Suppressor macrophage treated with lipopolysaccharide for 1 hour (primary cell): ENCODE measurements around the gene GAB1.
A peak's percentile ranks its signal among the peaks of the same experiment; 100 is the strongest.

Experiments
- DNase-seq, 3 donors: peaks; one replicate each; pipeline ENCODE4 v3.0.0-alpha.2; 2020 to 2022

GAB1 gene

GRCh38 chr4:143421609-143422008, 84.9 kb downstream of the GAB1 start:
- DNase-seq = no peak

GRCh38 chr4:143424276-143424675, 87.6 kb downstream of the GAB1 start:
- DNase-seq = no peak

GRCh38 chr4:143431526-143432257, 95.0 kb downstream of the GAB1 start:
- no peak for DNase-seq

- DNase-seq = no peak
Observed at GRCh38 chr4:143432258-143432591, 95.5 kb downstream of the GAB1 start.

- no peak for DNase-seq
Observed at GRCh38 chr4:143433231-143433630, 96.6 kb downstream of the GAB1 start.

GRCh38 chr4:143435955-143436354, 99.3 kb downstream of the GAB1 start:
- no peak for DNase-seq

- no peak for DNase-seq
Observed at GRCh38 chr4:143437476-143437875, 100.8 kb downstream of the GAB1 start.

- no peak for DNase-seq
Observed at GRCh38 chr4:143437937-143438336, 101.3 kb downstream of the GAB1 start.

- no peak for DNase-seq
Observed at GRCh38 chr4:143438710-143439109, 102.0 kb downstream of the GAB1 start.

- no peak for DNase-seq
Observed at GRCh38 chr4:143441109-143441508, 104.4 kb downstream of the GAB1 start.

GRCh38 chr4:143441678-143442077, 105.0 kb downstream of the GAB1 start:
- DNase-seq = no peak

GRCh38 chr4:143443728-143444127, 107.1 kb downstream of the GAB1 start:
- no peak for DNase-seq

- DNase-seq = no peak
Observed at GRCh38 chr4:143451186-143451585, 114.5 kb downstream of the GAB1 start.

- DNase-seq = no peak
Observed at GRCh38 chr4:143455211-143455610, 118.5 kb downstream of the GAB1 start.

GRCh38 chr4:143458966-143459365, 122.3 kb downstream of the GAB1 start:
- no peak for DNase-seq

- DNase-seq = peak; percentile 24 to 38 (median 24)
Observed at GRCh38 chr4:143473334-143474126, 136.9 kb downstream of the GAB1 start.

GRCh38 chr4:143477487-143477886, 140.8 kb downstream of the GAB1 start:
- DNase-seq = no peak

GRCh38 chr4:143481361-143481760, 144.7 kb downstream of the GAB1 start:
- DNase-seq = no peak

GRCh38 chr4:143482840-143483239, 146.2 kb downstream of the GAB1 start:
- DNase-seq = peak; percentile 37 to 58 (median 56)

GRCh38 chr4:143486314-143486713, 149.6 kb downstream of the GAB1 start:
- no peak for DNase-seq

- no peak for DNase-seq
Observed at GRCh38 chr4:143488687-143489086, 152.0 kb downstream of the GAB1 start.

GRCh38 chr4:143489106-143489505, 152.4 kb downstream of the GAB1 start:
- DNase-seq = peak; percentile 24 to 40 (median 39)

GRCh38 chr4:143498021-143498420, 161.3 kb downstream of the GAB1 start:
- no peak for DNase-seq

GRCh38 chr4:143502231-143502630, 165.6 kb downstream of the GAB1 start:
- DNase-seq = peak; percentile 15 to 38 (median 30)
